ENCODE data around the gene FBXL3.

FBXL3 gene

GRCh38 chr13:76976929-76977328 lies 50.0 kb downstream of the FBXL3 start:
- peaks cover 9% of the 10 kb centered on the region for H3K79me1 ChIP-seq (ENCODE audit: low read length)
- H4K8ac ChIP-seq (ENCODE audit: low read depth, low read length) = no peak overlapping the region
- H3K27ac ChIP-seq (ENCODE audit: low read depth, low read length) = no peak overlapping the region
- H3K9ac ChIP-seq (ENCODE audit: low read length) = no peak overlapping the region
- no peak overlapping the region for H3K4me3 ChIP-seq (ENCODE audit: low read depth, low read length)
- H2BK12ac ChIP-seq (ENCODE audit: low read length) = peak overlapping the region; percentile 35
- no peak overlapping the region for H3K18ac ChIP-seq (ENCODE audit: low read length)
- H2BK120ac ChIP-seq (ENCODE audit: insufficient read depth, low read length, poor library complexity) = no peak overlapping the region
- no peak overlapping the region for H2AFZ ChIP-seq (ENCODE audit: insufficient read depth, low read length, poor library complexity)
- no peak overlapping the region for H3K4ac ChIP-seq (ENCODE audit: low read depth, low read length)
- no peak overlapping the region for H2AK5ac ChIP-seq (ENCODE audit: low read length)
- no peak overlapping the region for H3K4me2 ChIP-seq (ENCODE audit: low read length)
- peak overlapping the region; percentile 44 for H4K91ac ChIP-seq (ENCODE audit: low read depth, low read length)
- no peak overlapping the region for H3K23ac ChIP-seq (ENCODE audit: low read length)
- peaks cover 3 to 16% of the 10 kb centered on the region in 2 experiments for H3K4me1 ChIP-seq (ENCODE audit: control insufficient read depth in 1 of 2, insufficient read depth in 2 of 2, low read length in 2 of 2)
- WGBS (ENCODE audit: extremely low coverage, insufficient coverage, insufficient read length) = no CpG with 5 or more reads among the region's 5 CpGs
- no peak overlapping the region for H2BK5ac ChIP-seq (ENCODE audit: low read depth, low read length, poor library complexity)
- DNase-seq = no peak
- H3K36me3 ChIP-seq (ENCODE audit: control insufficient read depth in 1 of 2, insufficient read depth in 2 of 2, low read length in 2 of 2) = peaks cover 0 to 2% of the 10 kb centered on the region in 2 experiments
- H4K12ac ChIP-seq (ENCODE audit: low read depth, low read length) = no peak overlapping the region
- H3K14ac ChIP-seq (ENCODE audit: low read length) = peak overlapping the region; percentile 22
- H3K27me3 ChIP-seq (ENCODE audit: insufficient read depth, low read length) = no peaks in the 10 kb centered on the region
- H3K9me3 ChIP-seq (ENCODE audit: insufficient read depth, low read depth, low read length) = no peaks in the 10 kb centered on the region
- peaks cover 2% of the 10 kb centered on the region for H3K79me2 ChIP-seq (ENCODE audit: control insufficient read depth, insufficient read depth, low read length, poor library complexity)

GRCh38 chr13:76976490-76976889 lies 50.5 kb downstream of the FBXL3 start:
- no peak overlapping the region for H3K27ac ChIP-seq (ENCODE audit: low read depth, low read length)
- H3K23ac ChIP-seq (ENCODE audit: low read length) = no peak overlapping the region
- H3K79me1 ChIP-seq (ENCODE audit: low read length) = peaks cover 9% of the 10 kb centered on the region
- H2BK120ac ChIP-seq (ENCODE audit: insufficient read depth, low read length, poor library complexity) = no peak overlapping the region
- no peak overlapping the region for H3K4ac ChIP-seq (ENCODE audit: low read depth, low read length)
- peak; percentile 50 to 69 for DNase-seq
- WGBS (ENCODE audit: extremely low coverage, insufficient coverage, insufficient read length) = no CpG with 5 or more reads among the region's 8 CpGs
- peaks cover 0 to 2% of the 10 kb centered on the region in 2 experiments for H3K36me3 ChIP-seq (ENCODE audit: control insufficient read depth in 1 of 2, insufficient read depth in 2 of 2, low read length in 2 of 2)
- no peak overlapping the region for H4K8ac ChIP-seq (ENCODE audit: low read depth, low read length)
- H3K18ac ChIP-seq (ENCODE audit: low read length) = no peak overlapping the region
- no peak overlapping the region for H3K4me3 ChIP-seq (ENCODE audit: low read depth, low read length)
- peaks cover 2% of the 10 kb centered on the region for H3K79me2 ChIP-seq (ENCODE audit: control insufficient read depth, insufficient read depth, low read length, poor library complexity)
- H3K9ac ChIP-seq (ENCODE audit: low read length) = no peak overlapping the region
- no peak overlapping the region for H2AK5ac ChIP-seq (ENCODE audit: low read length)
- no peaks in the 10 kb centered on the region for H3K27me3 ChIP-seq (ENCODE audit: insufficient read depth, low read length)
- H3K4me2 ChIP-seq (ENCODE audit: low read length) = no peak overlapping the region
- H4K12ac ChIP-seq (ENCODE audit: low read depth, low read length) = no peak overlapping the region
- H3K14ac ChIP-seq (ENCODE audit: low read length) = no peak overlapping the region
- H2BK12ac ChIP-seq (ENCODE audit: low read length) = no peak overlapping the region
- no peak overlapping the region for H2AFZ ChIP-seq (ENCODE audit: insufficient read depth, low read length, poor library complexity)
- H3K4me1 ChIP-seq (ENCODE audit: control insufficient read depth in 1 of 2, insufficient read depth in 2 of 2, low read length in 2 of 2) = peaks cover 3 to 16% of the 10 kb centered on the region in 2 experiments
- H2BK5ac ChIP-seq (ENCODE audit: low read depth, low read length, poor library complexity) = no peak overlapping the region
- no peaks in the 10 kb centered on the region for H3K9me3 ChIP-seq (ENCODE audit: insufficient read depth, low read depth, low read length)
- H4K91ac ChIP-seq (ENCODE audit: low read depth, low read length) = no peak overlapping the region

- H3K4ac ChIP-seq (ENCODE audit: low read depth, low read length) = no peak overlapping the region
- no peaks in the 10 kb centered on the region for H3K27me3 ChIP-seq (ENCODE audit: insufficient read depth, low read length)
- H2BK120ac ChIP-seq (ENCODE audit: insufficient read depth, low read length, poor library complexity) = no peak overlapping the region
- peaks cover 3 to 16% of the 10 kb centered on the region in 2 experiments for H3K4me1 ChIP-seq (ENCODE audit: control insufficient read depth in 1 of 2, insufficient read depth in 2 of 2, low read length in 2 of 2)
- peaks cover 9% of the 10 kb centered on the region for H3K79me1 ChIP-seq (ENCODE audit: low read length)
- WGBS (ENCODE audit: extremely low coverage, insufficient coverage, insufficient read length) = no CpG with 5 or more reads among the region's 6 CpGs
- H4K91ac ChIP-seq (ENCODE audit: low read depth, low read length) = no peak overlapping the region
- H3K23ac ChIP-seq (ENCODE audit: low read length) = no peak overlapping the region
- no peak overlapping the region for H4K12ac ChIP-seq (ENCODE audit: low read depth, low read length)
- H3K9me3 ChIP-seq (ENCODE audit: insufficient read depth, low read depth, low read length) = no peaks in the 10 kb centered on the region
- H2BK12ac ChIP-seq (ENCODE audit: low read length) = no peak overlapping the region
- H3K27ac ChIP-seq (ENCODE audit: low read depth, low read length) = no peak overlapping the region
- H2BK5ac ChIP-seq (ENCODE audit: low read depth, low read length, poor library complexity) = no peak overlapping the region
- H4K8ac ChIP-seq (ENCODE audit: low read depth, low read length) = no peak overlapping the region
- no peak overlapping the region for H3K18ac ChIP-seq (ENCODE audit: low read length)
- H3K4me2 ChIP-seq (ENCODE audit: low read length) = no peak overlapping the region
- no peak overlapping the region for H2AFZ ChIP-seq (ENCODE audit: insufficient read depth, low read length, poor library complexity)
- no peak overlapping the region for H3K14ac ChIP-seq (ENCODE audit: low read length)
- H3K36me3 ChIP-seq (ENCODE audit: control insufficient read depth in 1 of 2, insufficient read depth in 2 of 2, low read length in 2 of 2) = peaks cover 0 to 2% of the 10 kb centered on the region in 2 experiments
- no peak overlapping the region for H3K9ac ChIP-seq (ENCODE audit: low read length)
- no peak overlapping the region for H3K4me3 ChIP-seq (ENCODE audit: low read depth, low read length)
- H2AK5ac ChIP-seq (ENCODE audit: low read length) = no peak overlapping the region
- peak in 1 of 2 donors; percentile 28 for DNase-seq
- H3K79me2 ChIP-seq (ENCODE audit: control insufficient read depth, insufficient read depth, low read length, poor library complexity) = peaks cover 2% of the 10 kb centered on the region
Observed at GRCh38 chr13:76975863-76976262, 51.1 kb downstream of the FBXL3 start.

GRCh38 chr13:76974618-76974975 lies 52.4 kb downstream of the FBXL3 start:
- no CpG with 5 or more reads among the region's 3 CpGs for WGBS (ENCODE audit: extremely low coverage, insufficient coverage, insufficient read length)
- Histone ChIP-seq H2BK12ac (ENCODE audit: low read length) (peak overlapping the region; percentile 54), H4K12ac (ENCODE audit: low read depth, low read length) (no peak overlapping the region), H3K9ac (ENCODE audit: low read length) (no peak overlapping the region), H4K8ac (ENCODE audit: low read depth, low read length) (no peak overlapping the region), H3K14ac (ENCODE audit: low read length) (no peak overlapping the region), H3K79me1 (ENCODE audit: low read length) (peaks cover 9% of the 10 kb centered on the region), H3K18ac (ENCODE audit: low read length) (peak overlapping the region; percentile 61), H3K4ac (ENCODE audit: low read depth, low read length) (no peak overlapping the region), H3K36me3 (ENCODE audit: control insufficient read depth in 1 of 2, insufficient read depth in 2 of 2, low read length in 2 of 2) (peaks cover 0 to 2% of the 10 kb centered on the region in 2 experiments), H2BK5ac (ENCODE audit: low read depth, low read length, poor library complexity) (peak overlapping the region; percentile 75), H2BK120ac (ENCODE audit: insufficient read depth, low read length, poor library complexity) (peak overlapping the region; percentile 73), H4K91ac (ENCODE audit: low read depth, low read length) (peak overlapping the region; percentile 43), H3K27ac (ENCODE audit: low read depth, low read length) (peak overlapping the region; percentile 80), H3K23ac (ENCODE audit: low read length) (no peak overlapping the region), H3K4me1 (ENCODE audit: control insufficient read depth in 1 of 2, insufficient read depth in 2 of 2, low read length in 2 of 2) (peaks cover 3 to 17% of the 10 kb centered on the region in 2 experiments), H3K79me2 (ENCODE audit: control insufficient read depth, insufficient read depth, low read length, poor library complexity) (peaks cover 2% of the 10 kb centered on the region), H2AFZ (ENCODE audit: insufficient read depth, low read length, poor library complexity) (no peak overlapping the region), H3K4me2 (ENCODE audit: low read length) (no peak overlapping the region), H3K27me3 (ENCODE audit: insufficient read depth, low read length) (no peaks in the 10 kb centered on the region), H2AK5ac (ENCODE audit: low read length) (no peak overlapping the region), H3K4me3 (ENCODE audit: low read depth, low read length) (no peak overlapping the region), H3K9me3 (ENCODE audit: insufficient read depth, low read depth, low read length) (no peaks in the 10 kb centered on the region)
- peak; percentile 54 to 76 for DNase-seq
